HEK293T (cell line): ENCODE results near the gene RTN1.

ENCODE experiments used
- CTCF ChIA-PET: fragments of 350-600 bp; formaldehyde crosslinking; extraction: SDS; loops from one replicate; lab custom pipeline; 2021; ENCODE audit warnings: antibody characterized with exemption, inconsistent platforms; lab: Yijun Ruan, JAX
- POLR2A ChIA-PET: fragments of 350-600 bp; formaldehyde crosslinking; extraction: SDS; loops from one replicate; lab custom pipeline; 2020; ENCODE audit warnings: antibody characterized with exemption, inconsistent platforms; lab: Yijun Ruan, JAX
- DNase-seq: peaks from one replicate; pipeline ENCODE4 v3.0.0; 2012; ENCODE audit warnings: mixed read lengths; ENCODE audit errors: extremely low spot score
- ARNT ChIP-seq: fragments of 450-650 bp; IDR thresholded peaks from 2 replicates; pipeline ENCODE4 v1.6.1; 2017; ENCODE audit warnings: mild to moderate bottlenecking
- BHLHE40 ChIP-seq: fragments of 450-650 bp; IDR thresholded peaks from 2 replicates; pipeline ENCODE4 v1.6.1; 2016; ENCODE audit warnings: mild to moderate bottlenecking, moderate library complexity, borderline replicate concordance
- CTBP1 ChIP-seq: fragments of 450-650 bp; IDR thresholded peaks from 2 replicates; pipeline ENCODE4 v1.6.1; 2016; ENCODE audit warnings: borderline replicate concordance
- ELF4 ChIP-seq: fragments of 450-650 bp; IDR thresholded peaks from 2 replicates; pipeline ENCODE4 v1.6.1; 2017; ENCODE audit warnings: antibody characterized with exemption
- FOXA1 ChIP-seq: fragments of 450-650 bp; IDR thresholded peaks from 2 replicates; pipeline ENCODE4 v1.6.1; 2016; ENCODE audit warnings: mild to moderate bottlenecking
- FOXK2 ChIP-seq: fragments of 450-650 bp; IDR thresholded peaks from 2 replicates; pipeline ENCODE4 v1.6.1; 2016; ENCODE audit warnings: mild to moderate bottlenecking
- FOXM1 ChIP-seq: fragments of 450-650 bp; IDR thresholded peaks from 2 replicates; pipeline ENCODE4 v1.6.1; 2017; ENCODE audit warnings: mild to moderate bottlenecking, borderline replicate concordance
- HDGF ChIP-seq: fragments of 450-650 bp; IDR thresholded peaks from 2 replicates; pipeline ENCODE4 v1.6.1; 2017; ENCODE audit warnings: antibody characterized with exemption, borderline replicate concordance
- L3MBTL2 ChIP-seq: fragments of 450-650 bp; conservative IDR thresholded peaks from 2 replicates; pipeline ENCODE4 v1.6.1; 2016; ENCODE audit warnings: mild to moderate bottlenecking
- LEF1 ChIP-seq: fragments of 450-650 bp; IDR thresholded peaks from 2 replicates; pipeline ENCODE4 v1.6.1; 2017; ENCODE audit warnings: mild to moderate bottlenecking, borderline replicate concordance
- NFRKB ChIP-seq: fragments of 450-650 bp; IDR thresholded peaks from 2 replicates; pipeline ENCODE4 v1.6.1; 2016; ENCODE audit warnings: mild to moderate bottlenecking, moderate library complexity
- PKNOX1 ChIP-seq: fragments of 450-650 bp; IDR thresholded peaks from 2 replicates; pipeline ENCODE4 v1.6.1; 2016
- SP1 ChIP-seq: fragments of 450-650 bp; IDR thresholded peaks from 2 replicates; pipeline ENCODE4 v1.6.1; 2017
- SUZ12 ChIP-seq: fragments of 450-650 bp; IDR thresholded peaks from 2 replicates; pipeline ENCODE4 v1.6.1; 2016; ENCODE audit warnings: mild to moderate bottlenecking
- TARDBP ChIP-seq: fragments of 450-650 bp; IDR thresholded peaks from 2 replicates; pipeline ENCODE4 v1.6.1; 2016
- ZNF384 ChIP-seq: fragments of 450-650 bp; IDR thresholded peaks from 2 replicates; pipeline ENCODE4 v1.6.1; 2016

The RTN1 gene

GRCh38 chr14:59769586-59769985 lies 101.0 kb downstream of the RTN1 start:
- ChIA-PET POLR2A (no interaction called here), CTCF (no interaction called here)
- TF ChIP-seq ARNT (no peak), L3MBTL2 (no peak), HDGF (no peak), FOXM1 (no peak), NFRKB (no peak), FOXK2 (no peak), CTBP1 (no peak), SUZ12 (no peak), FOXA1 (no peak), ZNF384 (no peak), BHLHE40 (no peak), PKNOX1 (no peak), ELF4 (no peak), SP1 (no peak), LEF1 (no peak)
- DNase-seq: no peak

GRCh38 chr14:59768855-59769375 lies 101.7 kb downstream of the RTN1 start:
- ChIA-PET POLR2A (no interaction called here), CTCF (no interaction called here)
- DNase-seq: no peak
- TF ChIP-seq FOXK2 (no peak), SP1 (no peak), LEF1 (no peak), L3MBTL2 (no peak), PKNOX1 (no peak), ELF4 (no peak), FOXM1 (no peak), SUZ12 (no peak), FOXA1 (no peak), CTBP1 (no peak), ARNT (no peak), TARDBP (no peak), BHLHE40 (no peak), NFRKB (no peak), HDGF (no peak), ZNF384 (no peak)

- TF ChIP-seq ARNT: no peak
- no peak for TF ChIP-seq FOXA1
- no peak for TF ChIP-seq CTBP1
- TF ChIP-seq TARDBP: no peak
- no peak for TF ChIP-seq SP1
- TF ChIP-seq ZNF384: no peak
- no peak for TF ChIP-seq SUZ12
- TF ChIP-seq LEF1: no peak
- no peak for TF ChIP-seq ELF4
- TF ChIP-seq HDGF: no peak
- no peak for TF ChIP-seq PKNOX1
- no peak for TF ChIP-seq L3MBTL2
- no peak for TF ChIP-seq FOXM1
- TF ChIP-seq FOXK2: no peak
- TF ChIP-seq NFRKB: no peak
- no peak for TF ChIP-seq BHLHE40
- no peak for DNase-seq
- ChIA-PET CTCF (no interaction called here), POLR2A (interaction anchor here (1.1 kb wide), 1 partner anchor 8 kb away, joined by 3 read pairs; no protein-coding TSS in a partner anchor)
Observed at GRCh38 chr14:59761851-59762250, 108.7 kb downstream of the RTN1 start.

GRCh38 chr14:59755409-59756135 lies 115.0 kb downstream of the RTN1 start:
- TF ChIP-seq ARNT (no peak), BHLHE40 (no peak), SP1 (no peak), FOXM1 (no peak), CTBP1 (no peak), SUZ12 (no peak), L3MBTL2 (no peak), HDGF (no peak), ELF4 (no peak), FOXK2 (no peak), PKNOX1 (no peak), ZNF384 (no peak), NFRKB (no peak), FOXA1 (no peak), TARDBP (no peak), LEF1 (no peak)
- no peak for DNase-seq
- POLR2A ChIA-PET: no interaction called here
- CTCF ChIA-PET: no interaction called here

- TF ChIP-seq FOXM1: no peak
- no peak for TF ChIP-seq TARDBP
- no peak for TF ChIP-seq CTBP1
- no peak for TF ChIP-seq SP1
- no peak for TF ChIP-seq ZNF384
- no peak for TF ChIP-seq ELF4
- no peak for TF ChIP-seq L3MBTL2
- TF ChIP-seq SUZ12: no peak
- TF ChIP-seq ARNT: no peak
- no peak for TF ChIP-seq FOXK2
- no peak for TF ChIP-seq PKNOX1
- TF ChIP-seq FOXA1: no peak
- no peak for TF ChIP-seq BHLHE40
- no peak for TF ChIP-seq LEF1
- TF ChIP-seq HDGF: no peak
- no peak for TF ChIP-seq NFRKB
- no peak for DNase-seq
- CTCF ChIA-PET: interaction anchor here (1.2 kb wide), 1 partner anchor 143 kb away, joined by 5 read pairs; no protein-coding TSS in a partner anchor
- POLR2A ChIA-PET: interaction anchor here (1.2 to 1.6 kb wide), 2 partner anchors 8 to 494 kb away, joined by 3 read pairs; no protein-coding TSS in a partner anchor
Observed at GRCh38 chr14:59754256-59754655, 116.3 kb downstream of the RTN1 start.
